Activated B cell treated with CpG ODN at 0.5 μM for 24 hours (primary cell): Measurements from ENCODE around the gene ARHGEF33. TPM values are rescaled to one million over a fixed set of nuclear protein-coding genes. Genes with fewer than 3 reads are reported as not detected.
"Not testable (repeated sequence)": the region's sequence is repeated elsewhere in the genome, so short reads cannot be mapped to it uniquely, and the experiment has no call there.

Experiments
- ATAC-seq: fragments of 200-7000 bp; cut with Tn5 transposase; one replicate; pipeline ENCODE4 v1.10.0; 2021; ENCODE audit warnings: low read depth, mild to moderate bottlenecking, moderate library complexity
- CTCF ChIA-PET: fragments of 350-600 bp; sonication (Branson Sonifier 250); formaldehyde crosslinking; loops from one replicate; lab custom pipeline; 2021; ENCODE audit warnings: antibody characterized with exemption; lab: Charles Lee
- POLR2A ChIA-PET: fragments of 350-600 bp; sonication (Branson Sonifier 250); formaldehyde crosslinking; loops from one replicate; lab custom pipeline; 2021; ENCODE audit warnings: antibody characterized with exemption; lab: Charles Lee
- DNase-seq: peaks from one replicate; pipeline ENCODE4 v3.0.0; 2022
- H3K27ac Mint-ChIP-seq: one replicate; pipeline ENCODE4 v1.8.0; 2020; ENCODE audit warnings: mixed read lengths
- H3K27me3 Mint-ChIP-seq: one replicate; pipeline ENCODE4 v1.8.0; 2021; ENCODE audit warnings: mixed read lengths
- H3K36me3 Mint-ChIP-seq: one replicate; pipeline ENCODE4 v1.8.0; 2021; ENCODE audit warnings: low read depth, mixed read lengths
- H3K4me1 Mint-ChIP-seq: one replicate; pipeline ENCODE4 v1.8.0; 2021; ENCODE audit warnings: mixed read lengths
- H3K4me3 Mint-ChIP-seq: one replicate; pipeline ENCODE4 v1.8.0; 2020; ENCODE audit warnings: mild to moderate bottlenecking, mixed read lengths
- H3K9me3 Mint-ChIP-seq: one replicate; pipeline ENCODE4 v1.8.0; 2020; ENCODE audit warnings: mixed read lengths
- intact Hi-C: fragments of 100-400 bp; cut with micrococcal nuclease; formaldehyde crosslinking; loops from one replicate; pipeline ENCODE4 v1.15.1; 2024
- total RNA-seq: library from RNA; stranded (reverse); gene quantifications from 2 replicates; pipeline ENCODE4 v1.2.3, GENCODE V29; 2022
- TF ChIP-seq, protein P1 (sequence below): fragments of 200-600 bp; IDR thresholded peaks from one replicate; pipeline ENCODE4 v1.8.0; 2022; ENCODE audit warnings: antibody characterized with exemption, mild to moderate bottlenecking

Gene ARHGEF33
- total RNA-seq, 1 donor from 2014 or later, result 0.69 TPM

DNA sequence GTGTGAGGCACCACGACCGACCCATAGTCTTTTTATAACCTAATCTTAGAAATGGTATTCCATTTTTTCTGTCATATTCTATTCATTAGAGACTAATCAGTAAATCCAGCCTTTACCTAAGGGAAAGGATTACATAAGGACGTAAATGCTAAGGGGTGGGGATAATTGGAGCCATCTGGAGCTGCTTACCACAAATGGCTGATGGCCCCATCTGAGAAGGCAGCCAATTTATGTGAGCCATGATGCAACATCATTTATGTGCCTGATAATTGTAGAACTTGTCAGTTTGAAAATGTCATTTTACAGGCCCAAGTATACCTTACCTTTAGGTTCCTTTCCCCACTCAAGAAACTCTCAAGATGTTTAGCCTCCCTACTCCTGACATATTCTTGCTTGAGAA lies 44.0 kb downstream of the ARHGEF33 start:
- Mint-ChIP-seq H3K27ac (no peak overlapping the region), H3K4me3 (no peak overlapping the region), H3K36me3 (no peaks in the 10 kb centered on the region), H3K27me3 (peaks cover 7% of the 10 kb centered on the region), H3K9me3 (no peaks in the 10 kb centered on the region), H3K4me1 (peaks cover 4% of the 10 kb centered on the region)
- intact Hi-C loops, result no loop called here
- CTCF ChIA-PET, result no interaction called here
- no peak for DNase-seq
- POLR2A ChIA-PET, result no interaction called here
- no peak for ATAC-seq
- TF ChIP-seq, protein P1, sequence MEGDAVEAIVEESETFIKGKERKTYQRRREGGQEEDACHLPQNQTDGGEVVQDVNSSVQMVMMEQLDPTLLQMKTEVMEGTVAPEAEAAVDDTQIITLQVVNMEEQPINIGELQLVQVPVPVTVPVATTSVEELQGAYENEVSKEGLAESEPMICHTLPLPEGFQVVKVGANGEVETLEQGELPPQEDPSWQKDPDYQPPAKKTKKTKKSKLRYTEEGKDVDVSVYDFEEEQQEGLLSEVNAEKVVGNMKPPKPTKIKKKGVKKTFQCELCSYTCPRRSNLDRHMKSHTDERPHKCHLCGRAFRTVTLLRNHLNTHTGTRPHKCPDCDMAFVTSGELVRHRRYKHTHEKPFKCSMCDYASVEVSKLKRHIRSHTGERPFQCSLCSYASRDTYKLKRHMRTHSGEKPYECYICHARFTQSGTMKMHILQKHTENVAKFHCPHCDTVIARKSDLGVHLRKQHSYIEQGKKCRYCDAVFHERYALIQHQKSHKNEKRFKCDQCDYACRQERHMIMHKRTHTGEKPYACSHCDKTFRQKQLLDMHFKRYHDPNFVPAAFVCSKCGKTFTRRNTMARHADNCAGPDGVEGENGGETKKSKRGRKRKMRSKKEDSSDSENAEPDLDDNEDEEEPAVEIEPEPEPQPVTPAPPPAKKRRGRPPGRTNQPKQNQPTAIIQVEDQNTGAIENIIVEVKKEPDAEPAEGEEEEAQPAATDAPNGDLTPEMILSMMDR, result no peak

DNA sequence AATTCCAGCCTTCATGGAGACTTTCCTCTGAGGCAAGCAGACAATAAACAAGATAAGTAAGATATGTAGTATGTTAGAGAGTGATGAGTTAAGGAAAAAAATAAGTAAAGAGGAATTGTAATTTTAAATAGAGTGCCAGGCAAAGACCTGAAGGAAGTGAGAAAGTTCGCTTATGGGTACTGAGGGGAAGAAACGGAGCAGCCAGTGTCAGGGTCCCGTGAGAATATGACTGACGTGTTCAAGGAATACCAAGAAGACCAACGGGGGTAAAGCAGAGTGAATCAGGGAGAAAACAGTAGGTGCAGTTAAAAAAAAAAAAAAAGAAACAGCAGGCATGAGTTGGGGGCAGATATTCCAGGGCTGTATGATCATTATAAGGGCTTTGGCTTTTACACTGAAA lies 45.1 kb downstream of the ARHGEF33 start:
- ChIA-PET CTCF (no interaction called here), POLR2A (interaction anchor here (0.6 kb wide), 1 partner anchor 98 kb away, joined by 4 read pairs; no protein-coding TSS in a partner anchor)
- Mint-ChIP-seq H3K36me3 (no peaks in the 10 kb centered on the region), H3K9me3 (no peaks in the 10 kb centered on the region), H3K4me1 (peaks cover 4% of the 10 kb centered on the region), H3K4me3 (no peak overlapping the region), H3K27ac (no peak overlapping the region), H3K27me3 (peaks cover 7% of the 10 kb centered on the region)
- TF ChIP-seq, protein P1, result no peak
- peak; percentile 79 for ATAC-seq
- no peak for DNase-seq
- intact Hi-C loops, result no loop called here

GRCh38 chr2:38935568-38936172 lies 46.0 kb downstream of the ARHGEF33 start:
- Mint-ChIP-seq H3K4me3 (no peak overlapping the region), H3K36me3 (no peaks in the 10 kb centered on the region), H3K27me3 (peaks cover 7% of the 10 kb centered on the region), H3K9me3 (no peaks in the 10 kb centered on the region), H3K27ac (no peak overlapping the region), H3K4me1 (peaks cover 4% of the 10 kb centered on the region)
- POLR2A ChIA-PET, result no interaction called here
- ATAC-seq (no peak), DNase-seq (no peak)
- intact Hi-C loops, result no loop called here
- CTCF ChIA-PET, result interaction anchor here (2.7 kb wide), 1 partner anchor 11 kb away, joined by 7 read pairs; no protein-coding TSS in a partner anchor
- TF ChIP-seq, protein P1, result no peak

- CTCF ChIA-PET, result interaction anchor here (2.7 kb wide), 1 partner anchor 11 kb away, joined by 7 read pairs; no protein-coding TSS in a partner anchor
- intact Hi-C loops, H3K4me3 Mint-ChIP-seq, H3K9me3 Mint-ChIP-seq, H3K4me1 Mint-ChIP-seq, H3K36me3 Mint-ChIP-seq, DNase-seq, ATAC-seq, H3K27me3 Mint-ChIP-seq, H3K27ac Mint-ChIP-seq: not testable (repeated sequence)
- POLR2A ChIA-PET, result interaction anchor here (0.5 to 0.6 kb wide), 2 partner anchors 186 to 397 kb away, joined by 3 to 5 read pairs; no protein-coding TSS in a partner anchor
Observed at GRCh38 chr2:38936516-38936915, 46.8 kb downstream of the ARHGEF33 start.

- peaks cover 7% of the 10 kb centered on the region for H3K27me3 Mint-ChIP-seq
- peaks cover 4% of the 10 kb centered on the region for H3K4me1 Mint-ChIP-seq
- H3K9me3 Mint-ChIP-seq, result no peaks in the 10 kb centered on the region
- intact Hi-C loops, result no loop called here
- POLR2A ChIA-PET, result no interaction called here
- no peak overlapping the region for H3K27ac Mint-ChIP-seq
- DNase-seq, result no peak
- no peaks in the 10 kb centered on the region for H3K36me3 Mint-ChIP-seq
- ATAC-seq, result no peak
- CTCF ChIA-PET, result interaction anchor here (2.7 kb wide), 1 partner anchor 10 kb away, joined by 7 read pairs; no protein-coding TSS in a partner anchor
- H3K4me3 Mint-ChIP-seq, result no peak overlapping the region
- TF ChIP-seq, protein P1, result no peak
Observed at GRCh38 chr2:38937548-38937947, 47.9 kb downstream of the ARHGEF33 start.
